GM21825 (cell line): ENCODE measurements around the gene HOXA9.

Experiments used
- ATAC-seq: cut with Tn5 transposase; IDR thresholded peaks from one replicate; pipeline ENCODE4 v1.9.1; 2021; ENCODE audit warnings: mild to moderate bottlenecking, moderate library complexity; ENCODE audit not compliant: unreplicated experiment

HOXA9 gene

GRCh38 chr7:27115221-27116026, 49.9 kb downstream of the HOXA9 start:
- ATAC-seq: no peak

- no peak for ATAC-seq
These were observed 50.5 kb downstream of the HOXA9 start for GRCh38 chr7:27114881-27115220.

GRCh38 chr7:27113991-27114769, 51.2 kb downstream of the HOXA9 start:
- ATAC-seq: no peak

GRCh38 chr7:27112955-27113949, 52.1 kb downstream of the HOXA9 start:
- no peak for ATAC-seq
